Glutamatergic neuron (in vitro differentiated cells): ENCODE data around the gene CREBRF. TPM values are rescaled to one million over a fixed set of nuclear protein-coding genes. Genes with fewer than 3 reads are reported as not detected.
"Not testable (repeated sequence)": the region's sequence is repeated elsewhere in the genome, so short reads cannot be mapped to it uniquely, and the experiment has no call there.

Experiments used
- DNase-seq: peaks from one replicate; pipeline ENCODE4 v3.0.0; 2022
- H3K27ac Mint-ChIP-seq: one replicate; pipeline ENCODE4 v1.8.0; 2020; ENCODE audit warnings: mild to moderate bottlenecking, mixed read lengths, inconsistent platforms; ENCODE audit not compliant: unreplicated experiment
- H3K27me3 Mint-ChIP-seq: one replicate; pipeline ENCODE4 v1.8.0; 2020; ENCODE audit warnings: mild to moderate bottlenecking, moderate library complexity, mixed read lengths, inconsistent platforms; ENCODE audit not compliant: unreplicated experiment
- H3K36me3 Mint-ChIP-seq: one replicate; pipeline ENCODE4 v1.8.0; 2020; ENCODE audit warnings: mild to moderate bottlenecking, mixed read lengths, inconsistent platforms; ENCODE audit not compliant: unreplicated experiment
- H3K4me1 Mint-ChIP-seq: one replicate; pipeline ENCODE4 v1.8.0; 2020; ENCODE audit warnings: mild to moderate bottlenecking, low read depth, mixed read lengths, inconsistent platforms; ENCODE audit not compliant: unreplicated experiment
- H3K4me3 Mint-ChIP-seq: one replicate; pipeline ENCODE4 v1.8.0; 2020; ENCODE audit warnings: mild to moderate bottlenecking, mixed read lengths, inconsistent platforms; ENCODE audit not compliant: unreplicated experiment
- H3K9me3 Mint-ChIP-seq: one replicate; pipeline ENCODE4 v1.8.0; 2020; ENCODE audit warnings: mild to moderate bottlenecking, moderate library complexity, mixed read lengths, inconsistent platforms; ENCODE audit not compliant: unreplicated experiment
- total RNA-seq: library from RNA; stranded (reverse); fragmentation: NEBNext Ultra II Directional; extraction: Animal tissue kit (Norgen Biotek cat#: 25700); gene quantifications from one replicate; pipeline ENCODE4 v1.2.1, GENCODE V29; 2021; ENCODE audit not compliant: unreplicated experiment
- TF ChIP-seq, protein P1 (sequence below): fragments of 200-600 bp; sonication (generic); IDR thresholded peaks from one replicate; pipeline ENCODE4 v1.5.0; 2021; ENCODE audit not compliant: partially characterized antibody, unreplicated experiment

The CREBRF gene
- total RNA-seq, 1 donor from 2014 or later, result 16.6 TPM

- Mint-ChIP-seq H3K27me3 (no peaks in the 10 kb centered on the region), H3K36me3 (no peaks in the 10 kb centered on the region), H3K4me3 (no peak overlapping the region), H3K27ac (no peak overlapping the region), H3K9me3 (no peaks in the 10 kb centered on the region), H3K4me1 (peaks cover 2% of the 10 kb centered on the region)
- TF ChIP-seq, protein P1, sequence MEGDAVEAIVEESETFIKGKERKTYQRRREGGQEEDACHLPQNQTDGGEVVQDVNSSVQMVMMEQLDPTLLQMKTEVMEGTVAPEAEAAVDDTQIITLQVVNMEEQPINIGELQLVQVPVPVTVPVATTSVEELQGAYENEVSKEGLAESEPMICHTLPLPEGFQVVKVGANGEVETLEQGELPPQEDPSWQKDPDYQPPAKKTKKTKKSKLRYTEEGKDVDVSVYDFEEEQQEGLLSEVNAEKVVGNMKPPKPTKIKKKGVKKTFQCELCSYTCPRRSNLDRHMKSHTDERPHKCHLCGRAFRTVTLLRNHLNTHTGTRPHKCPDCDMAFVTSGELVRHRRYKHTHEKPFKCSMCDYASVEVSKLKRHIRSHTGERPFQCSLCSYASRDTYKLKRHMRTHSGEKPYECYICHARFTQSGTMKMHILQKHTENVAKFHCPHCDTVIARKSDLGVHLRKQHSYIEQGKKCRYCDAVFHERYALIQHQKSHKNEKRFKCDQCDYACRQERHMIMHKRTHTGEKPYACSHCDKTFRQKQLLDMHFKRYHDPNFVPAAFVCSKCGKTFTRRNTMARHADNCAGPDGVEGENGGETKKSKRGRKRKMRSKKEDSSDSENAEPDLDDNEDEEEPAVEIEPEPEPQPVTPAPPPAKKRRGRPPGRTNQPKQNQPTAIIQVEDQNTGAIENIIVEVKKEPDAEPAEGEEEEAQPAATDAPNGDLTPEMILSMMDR, result no peak
- no peak for DNase-seq
Measured at GRCh38 chr5:173028811-173029327, 27.3 kb upstream of the CREBRF start.

DNA sequence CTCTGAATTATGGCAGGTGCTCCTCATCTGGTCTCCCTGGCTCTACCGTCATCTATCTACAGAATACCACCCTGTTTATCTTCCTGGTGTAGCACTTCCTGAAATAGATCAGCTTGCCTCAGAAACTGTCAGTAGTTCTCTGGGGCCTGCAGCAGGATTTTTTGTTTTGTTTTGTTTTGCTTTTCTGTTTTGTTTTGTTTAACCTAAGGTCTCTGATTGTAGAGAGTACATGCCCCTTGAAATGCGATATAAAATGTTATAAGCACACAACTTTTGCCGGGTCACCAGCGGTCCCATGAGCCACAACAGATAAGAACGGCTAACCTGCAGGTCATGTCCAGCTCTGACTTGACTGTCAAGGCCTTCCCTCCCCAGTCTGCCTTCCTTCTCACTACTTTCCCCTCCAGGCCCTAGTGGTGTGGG, 26.6 kb upstream of the CREBRF start:
- H3K9me3 Mint-ChIP-seq, result peaks cover under 1% of the 10 kb centered on the region
- TF ChIP-seq, protein P1, result no peak
- H3K36me3 Mint-ChIP-seq, result no peaks in the 10 kb centered on the region
- no peaks in the 10 kb centered on the region for H3K27me3 Mint-ChIP-seq
- H3K4me1 Mint-ChIP-seq, result no peaks in the 10 kb centered on the region
- no peak overlapping the region for H3K4me3 Mint-ChIP-seq
- H3K27ac Mint-ChIP-seq, result no peak overlapping the region
- no peak for DNase-seq

- not testable (repeated sequence) for H3K4me3 Mint-ChIP-seq, H3K9me3 Mint-ChIP-seq, H3K27ac Mint-ChIP-seq, DNase-seq, H3K36me3 Mint-ChIP-seq, H3K4me1 Mint-ChIP-seq, H3K27me3 Mint-ChIP-seq
Measured at GRCh38 chr5:173032096-173032495, 24.1 kb upstream of the CREBRF start.

DNA sequence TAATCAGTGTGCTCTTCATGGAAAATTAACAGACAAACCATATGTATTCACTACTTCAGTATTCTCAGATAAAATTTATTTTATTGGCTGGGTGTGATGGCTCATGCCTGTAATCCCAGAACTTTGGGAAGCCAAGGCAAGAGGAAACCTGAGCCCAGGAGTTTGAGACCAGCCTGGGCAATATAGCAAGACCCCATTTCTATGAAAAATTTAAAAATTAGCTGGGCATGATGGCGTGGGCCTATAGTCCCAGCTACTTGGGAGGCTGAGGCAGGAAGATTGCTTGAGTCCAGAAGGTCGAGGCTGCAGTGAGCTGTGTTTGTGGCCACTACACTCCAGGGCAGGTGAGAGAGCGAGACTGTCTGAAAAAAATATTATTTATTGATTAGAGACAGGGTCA, 23.4 kb upstream of the CREBRF start:
- H3K36me3 Mint-ChIP-seq, result no peaks in the 10 kb centered on the region
- H3K4me3 Mint-ChIP-seq, result no peak overlapping the region
- H3K27me3 Mint-ChIP-seq, result no peaks in the 10 kb centered on the region
- no peak for DNase-seq
- no peak overlapping the region for H3K27ac Mint-ChIP-seq
- H3K9me3 Mint-ChIP-seq, result peaks cover 1% of the 10 kb centered on the region
- TF ChIP-seq, protein P1, result no peak
- no peaks in the 10 kb centered on the region for H3K4me1 Mint-ChIP-seq

DNA sequence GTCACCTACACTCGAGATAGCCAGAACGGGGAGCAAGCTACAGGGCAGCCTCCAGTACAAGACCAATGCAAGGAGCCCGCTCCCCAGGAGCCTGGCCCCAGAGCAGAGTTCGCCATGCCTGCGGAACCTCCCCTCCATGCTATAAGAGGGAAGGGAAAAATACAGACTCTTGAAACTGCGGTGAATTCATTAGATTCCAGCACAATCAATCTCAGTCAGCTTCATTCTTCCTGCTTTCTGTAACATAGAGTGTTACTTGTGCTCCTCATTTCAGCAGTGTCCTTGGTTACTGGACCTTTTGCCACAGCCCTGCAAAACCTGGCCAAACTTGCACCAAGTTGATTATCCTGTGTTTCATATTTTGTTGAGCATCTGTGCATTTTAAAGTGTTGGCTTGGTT, 22.2 kb upstream of the CREBRF start:
- H3K27ac Mint-ChIP-seq, result no peak overlapping the region
- TF ChIP-seq, protein P1, result no peak
- no peaks in the 10 kb centered on the region for H3K36me3 Mint-ChIP-seq
- H3K4me1 Mint-ChIP-seq, result no peaks in the 10 kb centered on the region
- H3K27me3 Mint-ChIP-seq, result no peaks in the 10 kb centered on the region
- peaks cover 1% of the 10 kb centered on the region for H3K9me3 Mint-ChIP-seq
- no peak for DNase-seq
- H3K4me3 Mint-ChIP-seq, result no peak overlapping the region
